ENCODE measurements around the gene SURF4. TPM values are rescaled to one million over a fixed set of nuclear protein-coding genes. Genes with fewer than 3 reads are reported as not detected.

SURF4 gene
- total RNA-seq, 1 donor from 2014 or later: 190 TPM

- H3K36me3 Mint-ChIP-seq (ENCODE audit: unreplicated experiment): peaks cover 37% of the 10 kb centered on the region
- no peak overlapping the region for H3K27ac Mint-ChIP-seq (ENCODE audit: unreplicated experiment)
- H3K27me3 Mint-ChIP-seq (ENCODE audit: unreplicated experiment): no peaks in the 10 kb centered on the region
- peaks cover 13% of the 10 kb centered on the region for H3K4me1 Mint-ChIP-seq (ENCODE audit: unreplicated experiment)
- no peaks in the 10 kb centered on the region for H3K9me3 Mint-ChIP-seq (ENCODE audit: unreplicated experiment)
- H3K4me3 Mint-ChIP-seq (ENCODE audit: unreplicated experiment): no peak overlapping the region
- no peak for DNase-seq (ENCODE audit: extremely low spot score, unreplicated experiment)
- TF ChIP-seq CTCF (IDR thresholded peaks at IDR 0.05): no peak
These were observed 13.4 kb downstream of the SURF4 start for GRCh38 chr9:133362359-133363044.

DNA sequence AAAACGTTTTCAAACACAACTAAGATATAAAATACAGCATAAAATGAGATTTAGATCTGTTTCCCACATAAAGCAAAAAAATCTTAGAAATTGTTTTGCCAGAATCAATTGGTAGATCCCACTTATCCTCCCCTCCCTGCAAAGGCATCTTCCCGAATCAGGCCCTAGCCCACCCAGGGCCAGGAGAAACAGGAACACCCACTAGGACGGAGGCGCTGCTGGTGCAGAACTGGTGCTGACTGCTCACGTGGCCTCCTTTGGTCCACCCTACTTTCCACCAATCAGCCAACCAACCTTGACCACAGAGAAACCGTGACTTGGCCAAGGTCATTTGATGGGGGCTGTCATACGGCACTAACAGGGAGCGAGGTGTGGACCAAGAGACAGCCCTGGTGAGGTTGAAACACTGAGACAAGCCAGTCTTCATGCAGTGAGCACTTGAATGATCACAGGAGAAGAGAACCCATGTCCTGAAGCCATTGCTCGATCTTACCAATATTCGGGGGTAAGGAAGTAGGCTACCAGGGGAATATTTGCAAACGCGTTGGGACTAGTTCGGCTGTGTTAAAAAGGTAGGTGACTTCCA, 14.3 kb downstream of the SURF4 start:
- H3K27me3 Mint-ChIP-seq (ENCODE audit: unreplicated experiment): no peaks in the 10 kb centered on the region
- peaks cover 19% of the 10 kb centered on the region for H3K4me1 Mint-ChIP-seq (ENCODE audit: unreplicated experiment)
- DNase-seq (ENCODE audit: extremely low spot score, unreplicated experiment): no peak
- no peak for TF ChIP-seq CTCF (IDR thresholded peaks at IDR 0.05)
- no peak overlapping the region for H3K4me3 Mint-ChIP-seq (ENCODE audit: unreplicated experiment)
- H3K36me3 Mint-ChIP-seq (ENCODE audit: unreplicated experiment): peaks cover 37% of the 10 kb centered on the region
- no peaks in the 10 kb centered on the region for H3K9me3 Mint-ChIP-seq (ENCODE audit: unreplicated experiment)
- no peak overlapping the region for H3K27ac Mint-ChIP-seq (ENCODE audit: unreplicated experiment)

DNA sequence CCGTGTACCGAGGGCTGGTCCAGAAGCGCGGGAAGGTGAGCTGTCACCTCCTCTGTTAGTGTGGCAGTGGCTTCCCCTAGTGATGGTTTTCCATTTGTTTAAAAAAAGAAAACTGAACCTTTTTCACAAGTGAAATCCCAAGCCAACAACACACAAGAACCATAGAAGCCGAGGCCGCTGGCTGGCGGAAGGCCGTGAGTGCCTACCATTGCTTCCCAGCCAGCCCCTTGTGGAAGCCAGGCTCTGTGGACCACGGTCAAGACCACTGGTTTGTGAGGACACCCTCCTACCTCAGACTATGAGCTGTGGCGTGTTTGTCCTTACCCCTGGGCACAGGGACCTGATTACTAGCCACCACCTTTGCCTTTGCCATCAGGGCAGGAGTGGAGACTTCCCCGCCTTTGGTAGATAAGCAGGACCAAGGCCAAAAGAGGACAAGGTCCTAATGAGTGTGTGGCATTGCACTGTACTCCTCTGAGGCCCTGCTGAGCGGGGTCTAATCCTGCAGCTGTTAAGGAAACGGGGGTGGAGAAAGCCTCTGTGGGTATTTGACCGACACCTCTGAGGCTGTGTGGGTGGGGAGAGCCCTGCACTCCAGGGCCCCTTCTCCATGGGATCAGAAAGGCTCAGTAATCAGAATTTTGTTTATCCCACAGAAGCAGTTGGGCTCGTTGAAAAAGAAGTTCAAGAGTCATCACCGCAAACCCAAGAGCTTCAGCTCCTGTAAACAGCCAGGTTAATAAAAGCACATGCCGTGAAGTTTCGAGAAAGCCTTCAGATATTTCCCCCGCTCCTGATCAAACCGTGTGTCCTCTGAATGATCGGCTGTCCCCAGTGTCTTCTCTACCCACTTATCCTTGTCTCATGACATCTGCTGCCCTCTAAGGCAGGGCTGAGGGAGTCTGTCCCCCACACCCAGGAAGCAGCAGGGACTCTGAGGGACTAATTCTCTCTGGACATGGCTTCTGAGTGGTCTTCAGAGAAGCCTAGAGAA, 15.2 kb downstream of the SURF4 start:
- H3K9me3 Mint-ChIP-seq (ENCODE audit: unreplicated experiment): no peaks in the 10 kb centered on the region
- DNase-seq (ENCODE audit: extremely low spot score, unreplicated experiment): no peak
- no peak overlapping the region for H3K4me3 Mint-ChIP-seq (ENCODE audit: unreplicated experiment)

GRCh38 chr9:133359399-133360175, 16.3 kb downstream of the SURF4 start:
- TF ChIP-seq CTCF (IDR thresholded peaks at IDR 0.05): peak; percentile 30
- no peak for DNase-seq (ENCODE audit: extremely low spot score, unreplicated experiment)
- Mint-ChIP-seq H3K4me1 (ENCODE audit: unreplicated experiment) (peaks cover 31% of the 10 kb centered on the region), H3K4me3 (ENCODE audit: unreplicated experiment) (peak overlapping the region; percentile 4), H3K9me3 (ENCODE audit: unreplicated experiment) (no peaks in the 10 kb centered on the region), H3K36me3 (ENCODE audit: unreplicated experiment) (peaks cover 24% of the 10 kb centered on the region), H3K27ac (ENCODE audit: unreplicated experiment) (no peak overlapping the region), H3K27me3 (ENCODE audit: unreplicated experiment) (no peaks in the 10 kb centered on the region)

More for the DNA sequence above, 15.2 kb downstream of the SURF4 start:
- no peak overlapping the region for H3K27ac Mint-ChIP-seq (ENCODE audit: unreplicated experiment)
- H3K4me1 Mint-ChIP-seq (ENCODE audit: unreplicated experiment): peaks cover 23% of the 10 kb centered on the region
- no peaks in the 10 kb centered on the region for H3K27me3 Mint-ChIP-seq (ENCODE audit: unreplicated experiment)
- TF ChIP-seq CTCF (IDR thresholded peaks at IDR 0.05): no peak
- peaks cover 30% of the 10 kb centered on the region for H3K36me3 Mint-ChIP-seq (ENCODE audit: unreplicated experiment)

Measured in osteocyte (in vitro differentiated cells).